PC-3 (cell line): ENCODE data around the gene TBC1D2B. TPM values are rescaled to one million over a fixed set of nuclear protein-coding genes. Genes with fewer than 3 reads are reported as not detected.

ENCODE experiments used
- ATAC-seq: fragments of 200-7000 bp; cut with Tn5 transposase; 2 replicates; pipeline ENCODE4 v1.9.1; 2020; ENCODE audit warnings: mild to moderate bottlenecking, moderate library complexity
- BruUV-seq: library from RNA; stranded (reverse); fragments of 400-500 nt; replicated peaks from 2 replicates; lab custom pipeline; 2021; lab: Mats Ljungman, UMichigan
- CTCF ChIA-PET: fragments of 300-600 bp; sonication (Branson Sonifier 250); formaldehyde crosslinking; loops from one replicate; lab custom pipeline; 2022; ENCODE audit warnings: antibody characterized with exemption; lab: Charles Lee
- POLR2A ChIA-PET: fragments of 300-600 bp; sonication (Branson Sonifier 250); formaldehyde crosslinking; loops from one replicate; lab custom pipeline; 2022; ENCODE audit warnings: antibody characterized with exemption; ENCODE audit not compliant: unreplicated experiment; lab: Charles Lee
- DNase-seq: peaks from one replicate; pipeline ENCODE4 v3.0.0-alpha.2; 2015
- H2AFZ ChIP-seq: fragments of 300-600 bp; sonication (generic); 2 replicates; pipeline ENCODE4 v1.6.0; 2016; ENCODE audit warnings: antibody characterized with exemption, low read length
- H3F3A ChIP-seq: fragments of 300-600 bp; sonication (generic); one replicate; pipeline ENCODE4 v1.6.0; 2017; ENCODE audit warnings: antibody characterized with exemption, low read length, control low read depth, mild to moderate bottlenecking; ENCODE audit not compliant: unreplicated experiment
- H3K27ac ChIP-seq: fragments of 300-600 bp; sonication (generic); 2 replicates; pipeline ENCODE4 v1.5.1; 2016; ENCODE audit warnings: mild to moderate bottlenecking, low read length
- H3K27me3 ChIP-seq: fragments of 300-600 bp; sonication (generic); 2 replicates; pipeline ENCODE4 v1.6.1; 2016; ENCODE audit warnings: low read length, mixed read lengths
- H3K36me3 ChIP-seq: fragments of 300-600 bp; sonication (generic); 2 replicates; pipeline ENCODE4 v1.6.1; 2016; ENCODE audit warnings: low read depth, mixed run types, low read length, mixed read lengths
- H3K4me1 ChIP-seq: fragments of 300-600 bp; sonication (generic); 2 replicates; pipeline ENCODE4 v1.5.1; 2016; ENCODE audit warnings: low read length; ENCODE audit not compliant: insufficient read depth
- H3K4me2 ChIP-seq: fragments of 300-600 bp; sonication (generic); 2 replicates; pipeline ENCODE4 v1.6.0; 2016; ENCODE audit warnings: low read length
- H3K4me3 ChIP-seq: fragments of 300-600 bp; sonication (generic); 2 replicates; pipeline ENCODE4 v1.5.1; 2016; ENCODE audit warnings: mild to moderate bottlenecking, low read length, mixed read lengths
- H3K79me2 ChIP-seq: fragments of 300-600 bp; sonication (generic); 2 replicates; pipeline ENCODE4 v1.6.1; 2017; ENCODE audit warnings: low read length, mixed read lengths
- H3K9ac ChIP-seq: fragments of 300-600 bp; sonication (generic); 2 replicates; pipeline ENCODE4 v1.6.0; 2016; ENCODE audit warnings: mild to moderate bottlenecking, low read length
- H3K9me2 ChIP-seq: fragments of 300-600 bp; sonication (generic); replicated peaks from 2 replicates; pipeline ENCODE4 v1.6.1; 2016; ENCODE audit warnings: mixed run types, low read length, mixed read lengths
- H3K9me3 ChIP-seq: fragments of 300-600 bp; sonication (generic); 2 replicates; pipeline ENCODE4 v1.6.1; 2016; ENCODE audit warnings: low read length, mixed read lengths
- H4K20me1 ChIP-seq: fragments of 300-600 bp; sonication (generic); 2 replicates; pipeline ENCODE4 v1.6.1; 2016; ENCODE audit warnings: low read length, mixed read lengths
- CTCF ChIP-seq: fragments of 300-600 bp; sonication (generic); conservative IDR thresholded peaks from 2 replicates; pipeline ENCODE4 v1.5.1; 2017; ENCODE audit warnings: antibody characterized with exemption, low read depth, mild to moderate bottlenecking, low read length
- EZH2 ChIP-seq: fragments of 300-600 bp; sonication (generic); IDR thresholded peaks from one replicate; pipeline ENCODE4 v1.6.1; 2017; ENCODE audit warnings: antibody characterized with exemption, mild to moderate bottlenecking, low read length; ENCODE audit not compliant: unreplicated experiment
- EZH2phosphoT487 ChIP-seq: fragments of 300-600 bp; sonication (generic); IDR thresholded peaks from 2 replicates; pipeline ENCODE4 v1.6.1; 2018; ENCODE audit warnings: mild to moderate bottlenecking, antibody characterized with exemption, low read length, borderline replicate concordance
- intact Hi-C: fragments of 100-400 bp; cut with micrococcal nuclease; formaldehyde crosslinking; loops from 2 replicates; pipeline ENCODE4 v1.9.0; 2023
- total RNA-seq: library from RNA; depleted of rRNA; stranded (reverse); fragments of >200 nt; gene quantifications from 2 replicates; pipeline ENCODE4 v1.2.3, GENCODE V29; 2014

The TBC1D2B gene
- total RNA-seq, 1 experiment from 2014 or later: 19.0 TPM

GRCh38 chr15:78070049-78070700 is 7.3 kb downstream of the TBC1D2B start:
- intact Hi-C loops: loop anchor here (10.0 kb wide), 1 partner anchor 65 kb away; no protein-coding TSS in a partner anchor
- Histone ChIP-seq H3K9ac (no peak overlapping the region), H3K9me3 (no peaks in the 10 kb centered on the region), H3K27ac (peak overlapping the region; percentile 38), H3K4me2 (peak overlapping the region; percentile 47), H3F3A (no peaks in the 10 kb centered on the region), H2AFZ (no peak overlapping the region), H4K20me1 (no peaks in the 10 kb centered on the region), H3K4me3 (no peak overlapping the region), H3K79me2 (peaks cover 96% of the 10 kb centered on the region), H3K9me2 (no peaks in the 10 kb centered on the region), H3K27me3 (no peaks in the 10 kb centered on the region), H3K4me1 (peaks cover 37% of the 10 kb centered on the region), H3K36me3 (no peaks in the 10 kb centered on the region)
- POLR2A ChIA-PET: no interaction called here
- ATAC-seq (peak; percentile 55; the same call in 1 of the 2 replicates), DNase-seq (peak; percentile 45)
- CTCF ChIA-PET: no interaction called here
- TF ChIP-seq EZH2: no peak
- no peak for TF ChIP-seq CTCF
- BruUV-seq: no TSS peak

GRCh38 chr15:78069462-78070029 is 8.0 kb downstream of the TBC1D2B start:
- no peak for DNase-seq
- ChIA-PET POLR2A (no interaction called here), CTCF (no interaction called here)
- Histone ChIP-seq H3K79me2 (peaks cover 95% of the 10 kb centered on the region), H3K9me3 (no peaks in the 10 kb centered on the region), H3K36me3 (no peaks in the 10 kb centered on the region), H3F3A (no peaks in the 10 kb centered on the region), H3K27me3 (no peaks in the 10 kb centered on the region), H3K4me1 (peaks cover 36% of the 10 kb centered on the region), H3K9ac (no peak overlapping the region), H2AFZ (no peak overlapping the region), H3K4me2 (peak overlapping the region; percentile 47; the same call in 1 of the 2 replicates), H4K20me1 (no peaks in the 10 kb centered on the region), H3K4me3 (no peak overlapping the region), H3K27ac (peak overlapping the region; percentile 38; the same call in 1 of the 2 replicates), H3K9me2 (no peaks in the 10 kb centered on the region)
- TF ChIP-seq CTCF (no peak), EZH2 (no peak), EZH2phosphoT487 (no peak)
- intact Hi-C loops: loop anchor here (10.0 kb wide), 1 partner anchor 65 kb away; no protein-coding TSS in a partner anchor
- no TSS peak for BruUV-seq
- ATAC-seq: no peak

GRCh38 chr15:78069052-78069414 is 8.5 kb downstream of the TBC1D2B start:
- CTCF ChIA-PET: no interaction called here
- ATAC-seq: no peak
- Histone ChIP-seq H4K20me1 (no peaks in the 10 kb centered on the region), H3K9me2 (no peaks in the 10 kb centered on the region), H3K27ac (no peak overlapping the region), H2AFZ (no peak overlapping the region), H3K4me2 (no peak overlapping the region), H3K4me1 (peaks cover 36% of the 10 kb centered on the region), H3K9me3 (no peaks in the 10 kb centered on the region), H3K36me3 (no peaks in the 10 kb centered on the region), H3F3A (no peaks in the 10 kb centered on the region), H3K79me2 (peaks cover 95% of the 10 kb centered on the region), H3K4me3 (no peak overlapping the region), H3K27me3 (no peaks in the 10 kb centered on the region), H3K9ac (no peak overlapping the region)
- POLR2A ChIA-PET: no interaction called here
- TF ChIP-seq EZH2phosphoT487 (no peak), CTCF (no peak), EZH2 (no peak)
- DNase-seq: no peak
- intact Hi-C loops: no loop called here
- no TSS peak for BruUV-seq
